ENCODE measurements around the gene TTC36. TPM values are rescaled to one million over a fixed set of nuclear protein-coding genes. Genes with fewer than 3 reads are reported as not detected.
A peak's percentile ranks its signal among the peaks of the same experiment; 100 is the strongest.

Gene TTC36
- total and polyA plus RNA-seq, 2 of the 4 experiments (the other 2 are of a cell fraction), result not detected

DNA sequence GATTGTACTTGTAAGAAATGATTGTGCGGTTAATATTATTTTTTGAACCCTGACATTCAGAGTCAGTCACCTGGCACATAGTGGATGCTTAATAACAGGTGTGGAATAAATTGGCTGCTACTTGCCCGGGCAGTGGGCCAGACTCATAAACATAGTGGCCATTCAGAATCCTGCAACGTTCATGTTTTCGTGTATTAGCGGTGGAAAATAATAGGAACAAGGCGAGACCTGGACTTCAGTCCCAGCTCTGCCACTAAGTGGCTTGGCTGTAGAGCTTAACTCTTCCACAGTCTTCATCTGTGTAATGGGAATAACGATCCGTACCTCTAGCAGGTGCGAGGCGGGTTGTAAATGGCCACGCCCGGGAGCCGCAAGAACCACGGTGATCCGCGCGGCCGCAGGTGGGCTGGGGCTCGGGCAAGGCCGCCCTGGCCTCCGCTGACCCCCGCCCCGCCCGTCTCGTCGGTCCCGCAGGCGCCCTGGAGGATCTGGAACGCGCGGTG, 3.0 kb downstream of the TTC36 start:
- Histone ChIP-seq H3K14ac (replicated peaks; ENCODE audit: low read depth, low read length) (peak overlapping the region; percentile 62; the same call in 1 of the 2 replicates), H3K4me1 (ENCODE audit: control insufficient read depth, insufficient read depth, low read length) (peaks cover 2% of the 10 kb centered on the region; the same call in 1 of the 2 replicates), H2BK15ac (ENCODE audit: low read depth, low read length) (no peak overlapping the region), H2BK5ac (ENCODE audit: low read depth, low read length, poor library complexity, severe bottlenecking) (peak overlapping the region; percentile 19), H3K4ac (ENCODE audit: low read depth, low read length) (peak overlapping the region; percentile 81), H3K9me3 (ENCODE audit: control insufficient read depth, insufficient read depth, low read length) (no peaks in the 10 kb centered on the region), H2AK9ac (replicated peaks; ENCODE audit: low read depth, low read length, poor library complexity) (peak overlapping the region; percentile 86), H3K79me1 (ENCODE audit: low read depth in 1 of 2, low read length in 2 of 2) (peaks cover 0 to 24% of the 10 kb centered on the region in 2 experiments; a peak in 3 of 4 replicates), H3K4me2 (ENCODE audit: low read depth, low read length) (peak overlapping the region; percentile 72), H3K4me3 (ENCODE audit: insufficient read depth, low read depth, low read length) (peak overlapping the region; percentile 92), H3K56ac (ENCODE audit: extremely low read depth, insufficient read depth, low read length) (peak overlapping the region; percentile 38; the same call in 1 of the 2 replicates), H4K20me1 (ENCODE audit: insufficient read depth, low read length) (no peaks in the 10 kb centered on the region), H2AFZ (replicated peaks; ENCODE audit: low read length, poor library complexity) (peak overlapping the region; percentile 98), H3K18ac (ENCODE audit: low read depth, low read length) (no peak overlapping the region), H4K5ac (ENCODE audit: low read depth, low read length) (peak overlapping the region; percentile 6; the same call in 1 of the 2 replicates), H2BK20ac (ENCODE audit: low read depth, low read length) (no peak overlapping the region), H3K23ac (ENCODE audit: low read depth, low read length) (peak overlapping the region; percentile 92), H3K27ac (ENCODE audit: insufficient read depth, low read length) (peak overlapping the region; percentile 7; the same call in 1 of the 2 replicates), H3K9ac (ENCODE audit: low read depth, low read length) (peak overlapping the region; percentile 57), H3K36me3 (ENCODE audit: control insufficient read depth, insufficient read depth, low read length) (peaks cover 4% of the 10 kb centered on the region), H3K27me3 (ENCODE audit: control insufficient read depth, insufficient read depth, low read length) (no peaks in the 10 kb centered on the region), H3K9me1 (ENCODE audit: insufficient read depth, low read length) (no peaks in the 10 kb centered on the region), H2AK5ac (ENCODE audit: low read depth, low read length) (no peak overlapping the region), H4K91ac (ENCODE audit: insufficient read depth, low read depth, low read length) (peak overlapping the region; percentile 11; the same call in 1 of the 2 replicates), H2BK120ac (ENCODE audit: low read depth, low read length) (0 out of 2 replicates have a peak overlapping the region, but pooled peaks have one; percentile 21), H4K8ac (ENCODE audit: low read depth in 2 of 2, low read length in 2 of 2) (peak overlapping the region; percentile 8 to 79; a peak in 2 of 4 replicates)
- TF ChIP-seq NFE2L2 (IDR thresholded peaks at IDR 0.05; ENCODE audit: low read depth, low read length) (no peak), RCOR1 (IDR thresholded peaks at IDR 0.05; ENCODE audit: insufficient replicate concordance, low read length) (no peak), SMC3 (IDR thresholded peaks at IDR 0.05; ENCODE audit: low read depth, low read length) (no peak), MXI1 (IDR thresholded peaks at IDR 0.05; ENCODE audit: borderline replicate concordance, low read depth, low read length) (no peak), ELK1 (IDR thresholded peaks at IDR 0.05; ENCODE audit: borderline replicate concordance, low read depth, low read length) (no peak)
- no TSS peak for BruUV-seq (replicated peaks)
- no peak; the same call in 1 of the 2 replicates for ATAC-seq (ENCODE audit: low read depth)
- ChIA-PET POLR2A (ENCODE audit: unreplicated experiment) (no interaction called here), CTCF (no interaction called here)
- intact Hi-C loops (cut with micrococcal nuclease) (loop anchor here (2.0 kb wide), 1 partner anchor 37 kb away; no protein-coding TSS in a partner anchor), in situ Hi-C loops (cut with MboI; ENCODE audit: low sequenced_read_pairs) (no loop called here), dilution Hi-C loops (cut with HindIII; ENCODE audit: low sequenced_read_pairs, unreplicated experiment) (no loop called here)
- peak; percentile 5 for DNase-seq
- 1% methylated on average over 22 of the region's 31 CpGs; no CpG with 5 or more reads in 1 of the 2 experiments for WGBS, 2 experiments (ENCODE audit: extremely low coverage in 2 of 2, insufficient read length in 1 of 2)

Data from IMR-90 (cell line).